Measurements from ENCODE around the gene TEX53. TPM values are rescaled to one million over a fixed set of nuclear protein-coding genes. Genes with fewer than 3 reads are reported as not detected.
A peak's percentile ranks its signal among the peaks of the same experiment; 100 is the strongest.

TEX53 gene
- total and polyA plus RNA-seq, 11 donors = not detected

- no peak overlapping the region for H3K4me3 ChIP-seq
- no peaks in the 10 kb centered on the region for H3K36me3 ChIP-seq
- H3K27me3 ChIP-seq = peaks cover 0 to 5% (median 0%) of the 10 kb centered on the region in 9 donors
- no peaks in the 10 kb centered on the region for H3K4me1 ChIP-seq
- intact Hi-C loops (cut with DNase I) = loop anchor here in 2 of 10 donors (10.0 kb wide), 2 partner anchors 219 to 839 kb away; no protein-coding TSS in a partner anchor
- no peak overlapping the region for H3K27ac ChIP-seq
- no peaks in the 10 kb centered on the region for H3K9me3 ChIP-seq
- 82 to 87% (median 83%) methylated on average over 5 of the region's 5 CpGs for WGBS, 4 donors
- no peak for DNase-seq
- ATAC-seq = no peak
- TF ChIP-seq CTCF (IDR thresholded peaks at IDR 0.05) (no peak), POLR2A (IDR thresholded peaks at IDR 0.05) (no peak)
These were observed 28.3 kb upstream of the TEX53 start for GRCh38 chr9:114685951-114686350.

- no peaks in the 10 kb centered on the region for H3K36me3 ChIP-seq
- WGBS, 4 donors = 65 to 78% (median 76%) methylated on average over 6 of the region's 6 CpGs
- no peak overlapping the region for H3K27ac ChIP-seq
- intact Hi-C loops (cut with DNase I) = loop anchor here in 6 of 10 donors (5.0 to 10.0 kb wide), 5 partner anchors 221 to 841 kb away; no protein-coding TSS in a partner anchor
- ATAC-seq (no peak), DNase-seq (no peak)
- TF ChIP-seq POLR2A (IDR thresholded peaks at IDR 0.05) (no peak), CTCF (IDR thresholded peaks at IDR 0.05) (no peak)
- H3K9me3 ChIP-seq = no peaks in the 10 kb centered on the region
- H3K27me3 ChIP-seq = peaks cover 0 to 7% (median 0%) of the 10 kb centered on the region in 9 donors
- no peaks in the 10 kb centered on the region for H3K4me1 ChIP-seq
- H3K4me3 ChIP-seq = no peak overlapping the region
These were observed 26.4 kb upstream of the TEX53 start for GRCh38 chr9:114684036-114684435.

DNA sequence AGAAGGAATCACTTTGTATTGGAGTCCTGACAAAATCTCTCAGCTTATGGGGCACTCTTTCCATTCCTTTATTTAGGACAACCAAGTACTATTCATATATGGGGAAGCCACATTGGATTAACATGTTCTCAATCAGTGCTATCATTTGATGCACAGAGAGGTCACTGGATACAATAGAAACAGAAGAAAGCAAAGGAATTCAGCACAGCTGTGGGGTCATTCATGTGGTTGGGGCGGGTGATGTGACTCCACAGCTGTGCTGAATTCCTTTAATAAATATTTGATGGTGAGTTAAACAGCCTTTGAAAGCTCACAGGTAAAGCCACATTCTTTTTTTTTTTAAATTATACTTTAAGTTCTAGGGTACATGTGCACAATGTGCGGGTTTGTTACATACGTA is 25.2 kb upstream of the TEX53 start:
- TF ChIP-seq CTCF (IDR thresholded peaks at IDR 0.05) = no peak
- no peak for TF ChIP-seq POLR2A (IDR thresholded peaks at IDR 0.05)
- 84 to 89% (median 85%) methylated on average over 3 of the region's 3 CpGs for WGBS, 4 donors
- H3K9me3 ChIP-seq = no peaks in the 10 kb centered on the region
- H3K27ac ChIP-seq = no peak overlapping the region
- intact Hi-C loops (cut with DNase I) = loop anchor here in 6 of 10 donors (5.0 to 10.0 kb wide), 5 partner anchors 222 to 842 kb away; no protein-coding TSS in a partner anchor
- H3K27me3 ChIP-seq = peaks cover 0 to 10% (median 0%) of the 10 kb centered on the region in 9 donors
- no peak for DNase-seq
- H3K4me3 ChIP-seq = no peak overlapping the region
- H3K4me1 ChIP-seq = no peaks in the 10 kb centered on the region
- H3K36me3 ChIP-seq = no peaks in the 10 kb centered on the region
- ATAC-seq = no peak

DNA sequence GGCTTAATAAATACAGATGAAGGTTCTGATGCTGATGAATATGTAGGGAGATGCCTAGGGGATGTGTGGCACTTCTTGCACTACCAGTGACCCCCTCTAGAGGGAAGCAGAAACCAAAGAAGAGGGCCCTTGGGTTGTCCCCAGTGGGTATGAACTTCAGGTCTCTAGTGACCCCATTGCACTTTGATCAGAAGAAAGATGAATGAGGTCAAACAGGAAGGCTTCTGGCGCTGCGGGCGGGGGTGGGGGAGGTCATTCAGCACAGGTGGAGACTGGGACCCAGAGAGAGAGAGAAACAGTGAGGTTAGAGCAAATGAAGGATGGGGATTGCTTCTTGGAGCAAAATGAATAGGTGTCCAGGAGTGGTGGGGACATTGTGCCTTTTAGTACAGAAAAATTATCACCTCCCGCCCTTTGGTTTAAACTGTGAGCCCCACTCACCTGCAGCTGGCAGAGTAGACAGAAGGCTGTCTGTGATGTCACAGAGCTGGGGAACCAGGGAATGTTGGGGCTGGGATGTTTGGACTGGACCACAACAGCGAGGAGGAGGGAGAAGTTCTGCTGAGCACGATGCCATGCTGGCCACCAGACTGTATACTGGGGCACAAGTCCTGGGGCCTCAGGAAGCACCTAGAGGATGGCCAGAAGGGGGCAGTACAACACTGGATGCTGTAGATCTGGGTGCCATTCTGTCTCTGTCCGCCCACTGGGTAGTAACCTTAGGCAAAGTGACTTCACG is 24.2 kb upstream of the TEX53 start, which contains the start of gene TEX48:
TSS of gene TEX48 (minus strand) at position 599 of the 739 bp plus-strand sequence. CDS start 10,469 bp downstream, outside the sequence.
- peak in 3 of 4 donors; percentile 50 to 74 (median 55) for ATAC-seq
- H3K36me3 ChIP-seq = no peaks in the 10 kb centered on the region
- H3K9me3 ChIP-seq = no peaks in the 10 kb centered on the region
- DNase-seq = peak in 2 of 5 donors; percentile 38 to 39
- intact Hi-C loops (cut with DNase I) = loop anchor here in 6 of 10 donors (5.0 to 10.0 kb wide), 5 partner anchors 223 to 843 kb away; no protein-coding TSS in a partner anchor
- no peak within 1 kb of the TSS for H3K27ac ChIP-seq
- no peak within 1 kb of the TSS for H3K4me3 ChIP-seq
- TF ChIP-seq CTCF (IDR thresholded peaks at IDR 0.05) (peak in 11 of 12 donors; percentile 31 to 53 (median 41)), POLR2A (IDR thresholded peaks at IDR 0.05) (no peak)
- 65 to 75% (median 66%) methylated on average over 8 of the region's 8 CpGs for WGBS, 4 donors
- H3K27me3 ChIP-seq = peaks cover 0 to 19% (median 0%) of the 10 kb centered on the region in 9 donors
- H3K4me1 ChIP-seq = no peaks in the 10 kb centered on the region
